Measurements from ENCODE around the gene MEN1.
"Not testable (repeated sequence)": the region's sequence is repeated elsewhere in the genome, so short reads cannot be mapped to it uniquely, and the experiment has no call there.

MEN1 gene

GRCh38 chr11:64832467-64833197 is 22.3 kb upstream of the MEN1 start:
- DNase-seq (ENCODE audit: low read depth in 2 of 2), result no peak

DNA sequence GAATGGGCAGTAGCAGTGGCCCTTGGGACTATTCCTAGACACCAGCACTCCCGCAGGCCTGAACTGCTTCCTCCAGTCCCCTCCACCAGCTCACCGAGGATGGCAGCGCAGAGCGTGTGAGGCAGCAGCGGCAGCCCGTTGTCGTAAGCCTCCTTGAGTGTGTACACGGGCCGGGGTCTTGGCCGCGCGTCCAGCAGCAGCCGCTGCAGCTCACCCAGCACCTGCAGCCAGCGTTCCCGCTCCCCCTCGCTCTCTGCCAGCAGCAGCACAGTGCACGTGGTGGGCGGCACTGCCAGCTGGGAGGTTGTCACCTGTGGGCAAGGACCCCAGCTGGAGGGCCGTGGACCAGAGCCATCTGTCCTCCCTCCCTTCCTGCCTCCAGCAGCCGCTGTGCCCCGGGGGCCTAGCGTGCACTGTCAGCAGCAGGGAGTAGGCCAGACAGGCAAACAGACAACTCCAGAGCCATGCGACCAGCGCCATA is 21.1 kb upstream of the MEN1 start:
- DNase-seq (ENCODE audit: low read depth in 2 of 2), result no peak

DNA sequence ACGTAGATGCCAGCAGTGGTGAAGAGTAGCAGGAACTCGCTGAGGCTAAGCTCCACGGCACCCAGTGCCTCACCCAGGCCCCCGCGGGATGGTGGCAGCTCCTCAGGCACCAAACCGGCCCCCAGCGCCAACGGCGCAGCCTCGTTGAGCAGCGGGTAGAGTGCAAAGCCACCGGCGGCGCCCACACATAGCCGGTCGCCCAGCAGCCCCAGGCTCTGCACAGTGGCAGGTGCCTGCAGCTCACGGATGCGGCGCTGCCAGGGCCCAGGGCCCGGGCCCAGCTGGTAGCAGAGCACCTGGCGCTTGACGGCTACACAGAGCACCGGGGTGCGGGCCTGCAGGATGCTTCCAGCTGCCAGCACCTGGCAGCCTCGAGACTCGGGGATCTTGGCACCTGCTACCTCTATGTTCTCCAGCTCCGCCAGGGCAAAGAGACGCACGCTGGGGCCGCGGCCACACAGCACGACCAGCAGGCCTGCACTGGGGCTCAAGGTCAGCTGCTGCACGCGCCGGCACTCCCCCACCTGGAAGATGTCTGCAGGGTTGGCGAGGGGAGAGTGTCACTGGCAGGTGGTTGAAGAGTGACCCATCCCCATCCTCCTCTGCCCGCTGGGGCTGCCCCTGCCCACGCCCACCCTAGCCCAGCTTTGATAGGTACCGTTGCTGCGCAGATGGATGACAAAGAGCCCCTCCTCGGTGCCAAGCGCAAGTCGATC is 19.3 kb upstream of the MEN1 start:
- no peak for DNase-seq (ENCODE audit: low read depth in 2 of 2)

DNA sequence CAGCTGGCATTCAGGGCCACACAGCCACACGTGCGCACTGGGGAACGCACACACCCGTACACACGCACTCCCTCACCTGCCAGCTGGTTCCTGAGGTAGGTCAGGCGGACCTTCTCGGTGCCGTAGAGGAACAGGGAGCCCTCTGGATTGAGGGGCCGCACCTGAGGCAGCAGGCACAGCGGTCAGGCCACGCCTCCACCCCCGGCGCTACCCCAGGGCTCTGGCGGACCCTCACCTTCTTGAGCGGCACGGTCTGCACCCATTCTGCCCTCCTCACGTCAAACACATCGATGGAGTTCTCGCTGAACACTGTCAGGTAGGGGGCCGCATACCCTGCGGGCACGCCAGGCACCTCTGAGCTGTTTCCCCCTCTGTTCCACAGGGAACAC is 17.1 kb upstream of the MEN1 start:
- DNase-seq (ENCODE audit: low read depth in 2 of 2), result no peak

DNA sequence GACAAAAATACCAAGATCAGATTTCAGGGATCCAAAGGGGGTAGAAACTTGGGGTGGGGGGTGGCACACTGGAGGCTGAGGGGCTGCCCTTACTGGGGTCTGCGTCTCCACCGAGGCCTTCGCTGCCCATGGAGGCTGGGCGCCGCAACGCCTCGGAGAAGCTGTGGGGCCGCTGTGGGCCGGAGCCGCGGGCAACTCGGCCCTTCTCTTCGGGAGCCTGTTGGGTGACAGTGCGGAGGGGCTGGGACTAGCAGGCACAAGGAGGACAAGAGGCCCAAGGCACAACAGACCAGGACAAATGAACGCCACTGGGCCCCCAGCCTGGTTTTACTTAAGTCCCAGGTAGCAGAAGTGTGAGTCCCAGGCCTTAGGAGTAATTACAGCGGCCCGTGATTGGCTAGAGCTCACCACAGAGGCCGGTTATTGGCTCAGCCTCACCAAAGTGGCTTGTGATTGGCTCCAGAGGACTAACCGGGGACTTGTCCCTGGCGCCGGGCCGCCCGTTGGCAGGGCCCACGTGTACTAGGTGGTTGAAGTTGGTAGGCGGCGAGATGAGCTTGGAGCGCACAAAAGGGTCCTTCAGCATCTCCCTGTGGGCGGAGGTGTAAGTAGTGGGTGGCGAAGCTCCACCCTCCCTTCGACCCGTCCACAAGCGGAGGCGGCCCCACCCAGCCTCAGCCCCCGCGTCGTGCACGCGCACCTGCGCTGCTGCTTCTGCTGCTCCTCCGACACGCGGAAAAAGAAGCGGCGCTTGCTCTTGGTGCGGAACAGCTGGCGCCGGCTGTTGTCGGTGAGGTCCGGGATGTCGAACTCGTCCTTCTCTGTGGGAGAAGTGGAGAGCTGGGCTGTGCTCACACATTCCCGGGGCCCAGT is 16.5 kb upstream of the MEN1 start:
- DNase-seq (ENCODE audit: low read depth in 2 of 2), result no peak

GRCh38 chr11:64826062-64826461 is 15.7 kb upstream of the MEN1 start:
- no peak for DNase-seq (ENCODE audit: low read depth in 2 of 2)

DNA sequence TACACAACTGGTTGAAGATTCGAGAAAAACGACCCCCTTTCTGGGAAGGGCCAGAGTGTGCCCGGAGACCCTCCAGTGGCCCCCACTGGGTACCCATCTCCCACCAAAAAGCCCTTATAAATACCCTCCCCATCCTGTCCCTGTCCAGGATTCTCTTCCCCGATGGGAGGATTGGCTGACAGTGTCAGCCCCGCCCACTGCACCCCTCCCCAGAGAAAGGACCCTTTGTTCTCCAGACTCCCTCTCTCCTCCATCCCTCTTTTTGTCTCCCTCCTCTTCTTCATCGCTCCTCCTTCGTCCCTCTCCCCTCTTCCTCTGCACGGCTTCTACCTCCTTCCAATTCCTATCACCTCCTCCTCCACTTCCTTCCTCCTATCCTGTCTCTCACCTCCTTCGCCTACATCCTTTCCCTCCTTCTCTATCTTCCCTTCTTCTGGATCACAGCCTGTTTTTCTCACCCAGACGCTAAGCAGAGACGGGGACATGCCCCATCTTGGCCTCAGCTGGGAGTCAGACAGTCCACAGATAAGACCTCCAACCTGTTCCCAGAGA is 13.3 kb upstream of the MEN1 start:
- DNase-seq (ENCODE audit: low read depth in 2 of 2), result no peak

DNA sequence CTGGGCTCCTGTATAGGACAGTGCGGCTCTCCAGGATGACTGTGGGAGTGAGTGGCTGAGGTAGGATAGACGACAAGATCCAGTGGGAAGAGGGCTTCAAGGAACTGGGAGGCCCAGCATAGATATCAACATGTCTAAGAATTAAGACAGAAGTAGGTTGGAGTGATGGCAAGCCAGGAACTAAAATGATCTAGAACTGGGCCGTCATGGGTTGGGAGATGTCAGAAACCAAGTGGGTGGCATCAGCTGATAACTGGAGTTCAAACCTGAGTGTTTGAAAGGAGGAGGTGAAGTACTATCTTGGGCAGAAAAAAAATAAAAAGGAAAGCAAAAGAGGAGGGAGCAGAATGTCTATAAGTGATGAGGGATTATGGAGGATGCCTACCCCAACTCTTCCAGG is 7.1 kb upstream of the MEN1 start:
- DNase-seq (ENCODE audit: low read depth in 2 of 2), result no peak

- not testable (repeated sequence) for DNase-seq (ENCODE audit: low read depth in 2 of 2)
These were observed 5.1 kb upstream of the MEN1 start for GRCh38 chr11:64815433-64815832.

DNA sequence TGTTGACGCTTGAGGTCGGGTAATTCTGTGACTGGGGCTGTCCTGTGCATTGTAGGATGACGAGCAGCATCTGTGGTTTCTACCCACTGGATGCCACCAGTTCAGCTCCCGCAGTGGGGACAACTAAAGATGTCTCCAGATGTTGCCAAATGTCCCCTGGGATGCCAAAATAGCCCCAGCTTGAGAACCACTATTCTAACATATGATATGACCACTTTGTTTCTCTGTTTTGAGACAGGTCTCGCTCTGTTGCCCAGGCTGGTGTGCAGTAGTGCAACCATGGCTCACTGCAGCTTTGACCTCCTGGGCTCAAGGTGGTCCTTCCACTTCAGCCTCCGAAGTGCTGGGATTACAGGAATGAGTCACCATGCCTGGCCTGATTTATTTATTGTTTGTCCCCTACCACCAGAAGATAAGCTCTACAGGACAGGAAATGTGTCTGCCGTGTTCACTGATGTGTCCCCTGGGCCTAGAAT is 4.4 kb upstream of the MEN1 start:
- no peak for DNase-seq (ENCODE audit: low read depth in 2 of 2)

DNA sequence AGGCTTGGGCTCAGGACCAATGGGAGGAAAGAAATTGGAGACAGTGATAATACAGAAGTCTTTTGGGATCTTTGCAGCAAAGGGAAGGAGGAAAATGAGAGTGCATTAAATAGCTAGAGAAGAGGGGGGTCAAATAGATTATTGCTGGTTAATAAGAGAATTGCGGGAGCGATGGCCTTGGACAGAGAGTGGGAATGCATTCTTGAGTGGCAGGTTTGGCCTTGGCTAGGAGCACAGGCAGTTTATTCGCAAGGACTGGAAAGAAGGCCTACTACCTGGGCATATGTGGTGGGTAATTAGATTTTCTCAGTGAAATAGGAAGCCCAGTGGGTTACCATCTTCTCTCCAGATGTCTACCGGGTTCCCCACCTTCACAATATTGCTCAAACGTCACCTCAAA is 3.5 kb upstream of the MEN1 start:
- no peak for DNase-seq (ENCODE audit: low read depth in 2 of 2)

- DNase-seq (ENCODE audit: low read depth in 2 of 2), result no peak
These were observed 531 bp upstream of the MEN1 start for GRCh38 chr11:64810891-64811272.

DNA sequence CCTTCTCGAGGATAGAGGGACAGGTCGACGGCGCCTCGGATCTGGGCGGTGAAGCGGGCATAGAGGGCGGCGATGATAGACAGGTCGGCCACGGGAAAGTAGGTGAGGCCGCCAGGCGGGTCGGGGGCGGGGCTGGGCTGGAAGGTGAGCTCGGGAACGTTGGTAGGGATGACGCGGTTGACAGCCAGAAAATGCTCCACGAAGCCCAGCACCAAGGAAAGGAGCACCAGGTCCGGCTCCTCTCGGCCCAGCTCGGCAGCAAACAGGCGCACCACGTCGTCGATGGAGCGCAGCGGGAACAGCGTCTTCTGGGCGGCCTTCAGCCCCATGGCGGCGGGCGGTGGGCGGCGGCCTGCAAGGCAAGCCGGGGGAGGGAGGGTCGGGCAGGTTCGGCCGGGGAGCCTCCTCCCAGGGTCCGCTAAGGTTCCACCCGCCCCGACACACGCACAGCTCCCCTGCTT is 540 bp downstream of the MEN1 start:
- DNase-seq (ENCODE audit: low read depth in 2 of 2), result no peak

- DNase-seq (ENCODE audit: low read depth in 2 of 2), result no peak
These were observed 4.9 kb downstream of the MEN1 start for GRCh38 chr11:64805481-64805880.

- no peak for DNase-seq (ENCODE audit: low read depth in 2 of 2)
These were observed 5.8 kb downstream of the MEN1 start for GRCh38 chr11:64804346-64805210.

DNA sequence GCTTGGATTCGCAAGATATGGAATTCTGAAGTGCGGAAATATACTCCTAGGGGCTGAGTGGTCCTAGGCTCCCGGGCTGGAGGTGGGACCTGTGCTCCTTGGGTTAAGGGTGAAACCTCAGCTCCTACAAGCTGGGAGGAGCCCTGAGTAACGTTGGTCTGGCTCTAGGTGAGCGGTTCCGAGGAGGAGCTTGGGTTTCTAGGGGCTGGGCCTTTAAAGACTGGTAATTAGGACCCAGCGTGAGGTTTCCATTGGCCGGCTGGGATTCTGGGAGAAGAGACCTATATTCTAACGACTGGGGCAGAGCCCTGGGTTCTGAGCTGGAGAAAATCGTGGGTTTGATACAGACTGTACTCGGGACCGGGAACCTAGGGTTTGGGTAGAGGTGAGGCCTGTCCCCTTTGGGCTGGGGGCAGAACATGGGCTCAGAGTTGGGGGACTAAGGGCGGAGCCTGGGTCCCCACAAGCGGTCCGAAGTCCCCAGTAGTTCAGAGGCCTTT is 6.5 kb downstream of the MEN1 start:
- DNase-seq (ENCODE audit: low read depth in 2 of 2), result no peak

GRCh38 chr11:64803158-64803845 is 7.0 kb downstream of the MEN1 start, which contains the start of gene MAP4K2:
MAP4K2 (minus strand) TSS chr11:64803214; CDS start chr11:64803149, 65 bp downstream.
- DNase-seq (ENCODE audit: low read depth in 2 of 2), result peak; percentile 73 to 83

- no peak for DNase-seq (ENCODE audit: low read depth in 2 of 2)
These were observed 7.8 kb downstream of the MEN1 start for GRCh38 chr11:64802370-64803157.
